HG03571 (cell line): ENCODE data around the gene KIAA1671.
"Not testable (repeated sequence)": the region's sequence is repeated elsewhere in the genome, so short reads cannot be mapped to it uniquely, and the experiment has no call there.

Source experiments
- ATAC-seq: cut with Tn5 transposase; IDR thresholded peaks from one replicate; pipeline ENCODE4 v1.9.1; 2021; ENCODE audit not compliant: unreplicated experiment

KIAA1671 gene

DNA sequence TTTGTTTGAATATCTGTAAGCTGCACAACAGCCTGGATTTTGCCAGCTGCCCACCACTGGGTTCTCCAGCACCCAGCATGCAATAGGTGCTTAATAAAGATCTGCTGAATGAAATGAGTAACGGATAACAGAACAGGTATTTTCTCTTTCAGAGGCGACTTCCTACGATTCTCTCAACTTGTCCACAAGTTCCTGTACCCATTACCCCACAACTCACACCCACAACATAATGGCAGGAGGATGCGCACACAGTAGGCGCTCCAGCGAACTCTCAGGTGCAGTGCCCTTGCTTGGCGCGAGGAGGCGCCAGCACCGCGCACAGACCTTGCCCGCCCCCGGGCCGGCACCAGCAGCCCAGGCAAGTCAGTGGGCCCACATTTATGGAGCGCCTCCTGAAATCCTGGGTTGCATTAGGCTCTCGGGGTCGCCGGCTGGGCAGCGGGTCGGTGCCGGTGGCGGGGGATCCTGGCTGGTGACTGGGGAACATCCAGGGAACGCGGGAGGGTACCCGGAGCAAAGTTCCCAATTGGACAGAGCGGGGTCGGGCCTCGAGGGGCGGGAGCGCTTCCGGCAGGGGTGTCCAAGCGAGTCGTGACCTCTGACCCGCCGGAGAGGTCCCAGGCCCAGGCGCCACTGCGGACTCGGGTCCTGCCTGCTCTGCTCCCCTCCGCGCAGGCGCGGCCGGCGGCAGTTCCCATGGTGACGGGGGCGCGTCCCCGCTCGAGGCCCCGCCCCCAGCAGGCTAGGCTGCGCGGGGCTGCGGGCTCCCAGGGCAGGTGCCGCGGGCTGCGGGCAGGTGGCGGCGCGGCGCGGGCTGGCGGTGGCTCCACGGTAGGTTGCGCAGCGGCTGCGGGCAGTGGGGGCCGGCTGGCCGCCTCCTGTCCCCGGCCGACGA lies at the start of gene KIAA1671:
KIAA1671 (plus strand) TSS at position 775 of the 895 bp plus-strand sequence. CDS start 75,284 bp downstream, outside the sequence.
- ATAC-seq: no peak

DNA sequence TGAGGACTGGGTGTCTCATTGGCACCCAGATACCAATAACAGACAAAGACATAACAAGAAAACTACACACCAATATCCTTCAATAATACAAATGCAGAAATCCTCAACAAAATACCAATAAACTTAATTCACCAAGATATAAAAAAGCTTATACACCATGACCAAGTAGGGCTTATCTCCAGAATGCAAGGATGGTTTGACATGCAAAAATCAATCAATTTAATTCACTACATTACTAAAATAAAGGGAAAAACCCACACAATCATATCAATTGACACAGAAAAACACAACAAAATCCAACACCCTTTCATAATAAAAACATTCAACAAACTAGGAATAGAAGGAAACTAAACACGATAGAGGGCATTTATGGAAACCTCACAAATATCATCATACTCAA lies 46.6 kb upstream of the KIAA1671 start:
- ATAC-seq: no peak

DNA sequence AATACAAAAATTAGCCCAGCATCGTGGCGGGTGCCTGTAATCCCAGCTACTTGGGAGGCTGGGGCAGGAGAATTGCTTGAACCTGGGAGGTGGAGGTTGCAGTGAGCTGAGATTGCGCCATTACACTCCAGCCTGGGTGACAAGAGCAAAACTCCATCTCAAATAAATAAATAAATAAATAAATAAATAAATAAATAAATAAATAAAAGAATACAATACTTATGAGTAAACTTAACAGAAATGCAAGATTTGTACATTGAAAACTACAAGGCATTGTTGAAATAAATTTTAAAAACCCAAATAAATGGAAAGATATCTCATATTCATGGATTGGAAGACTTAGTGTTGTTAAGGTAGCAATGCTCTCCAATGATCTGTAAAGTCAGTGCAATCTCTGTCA lies 45.4 kb upstream of the KIAA1671 start:
- not testable (repeated sequence) for ATAC-seq

DNA sequence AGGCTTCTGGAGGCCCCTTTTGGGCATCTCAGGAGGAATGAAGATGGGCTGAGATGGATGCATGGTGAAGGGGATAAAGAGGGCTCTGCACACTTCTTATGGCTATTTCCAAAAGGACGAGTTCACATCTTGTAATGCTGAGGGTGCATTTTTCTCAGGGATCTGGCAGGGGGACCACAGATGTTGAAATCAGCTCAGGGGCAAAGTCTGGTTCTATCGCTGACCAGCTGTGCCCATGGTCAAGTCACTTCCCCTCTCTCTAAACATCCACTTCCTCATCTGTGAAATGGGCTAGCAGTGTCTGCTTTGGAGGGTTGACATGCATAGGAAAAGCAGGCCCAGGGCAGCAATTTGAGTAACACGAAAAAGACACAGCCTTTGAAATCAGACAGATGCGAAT lies 32.5 kb upstream of the KIAA1671 start:
- no peak for ATAC-seq

DNA sequence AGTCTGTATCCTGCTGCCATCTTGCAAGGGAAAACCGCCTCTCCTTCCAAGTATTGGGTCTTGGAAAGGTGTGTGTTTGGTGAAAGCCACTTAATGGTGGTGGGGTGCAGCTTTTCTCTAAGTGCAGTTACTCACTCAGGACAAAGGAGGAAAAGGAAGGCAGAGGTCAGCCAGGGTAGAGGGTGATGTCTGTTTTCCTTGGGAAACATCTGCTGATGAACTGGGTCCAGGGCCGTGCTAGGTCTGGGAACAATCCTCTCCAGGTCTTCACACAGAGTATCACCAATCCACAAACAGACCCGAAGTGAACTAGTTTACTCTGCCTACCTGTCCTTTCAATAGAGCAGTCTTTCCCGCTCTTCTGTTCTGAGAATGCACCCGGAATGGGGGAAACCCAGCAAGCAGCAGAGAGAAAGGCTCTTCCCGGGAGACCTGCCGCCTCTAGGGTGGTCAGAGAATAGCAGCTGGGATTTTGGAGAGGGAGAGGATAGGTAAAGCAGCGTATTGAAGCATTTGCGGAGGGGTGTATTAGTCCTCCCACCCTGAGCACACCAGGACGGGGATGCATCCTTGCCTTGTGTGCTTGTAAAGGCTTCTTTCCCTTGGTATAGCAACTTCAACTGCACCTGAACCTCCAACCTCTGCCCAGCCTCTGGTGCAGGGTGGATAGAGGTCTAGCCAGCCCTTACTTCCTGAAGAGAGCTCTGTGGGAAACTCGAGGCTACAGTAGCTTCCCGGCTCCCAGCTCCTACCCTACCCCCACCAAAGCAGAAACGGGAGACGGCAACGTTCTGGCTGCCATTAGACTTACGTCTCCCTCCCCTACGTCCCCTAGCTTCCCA lies 26.7 kb upstream of the KIAA1671 start:
- ATAC-seq: no peak

DNA sequence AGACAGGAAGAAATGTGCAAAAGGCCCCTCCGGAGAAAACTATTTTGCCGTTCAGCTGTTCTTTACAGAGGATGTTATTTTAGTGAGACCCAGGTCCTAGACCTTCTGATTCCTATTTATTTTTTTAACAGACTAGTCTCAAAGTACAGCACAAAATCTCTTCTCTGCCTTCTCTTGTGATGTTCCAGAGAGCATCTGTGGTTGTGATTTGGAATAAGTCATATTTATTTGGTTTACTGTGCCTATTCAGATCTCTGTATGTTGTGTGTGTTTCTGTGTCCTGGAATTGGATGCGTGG lies 26.1 kb upstream of the KIAA1671 start:
- no peak for ATAC-seq

DNA sequence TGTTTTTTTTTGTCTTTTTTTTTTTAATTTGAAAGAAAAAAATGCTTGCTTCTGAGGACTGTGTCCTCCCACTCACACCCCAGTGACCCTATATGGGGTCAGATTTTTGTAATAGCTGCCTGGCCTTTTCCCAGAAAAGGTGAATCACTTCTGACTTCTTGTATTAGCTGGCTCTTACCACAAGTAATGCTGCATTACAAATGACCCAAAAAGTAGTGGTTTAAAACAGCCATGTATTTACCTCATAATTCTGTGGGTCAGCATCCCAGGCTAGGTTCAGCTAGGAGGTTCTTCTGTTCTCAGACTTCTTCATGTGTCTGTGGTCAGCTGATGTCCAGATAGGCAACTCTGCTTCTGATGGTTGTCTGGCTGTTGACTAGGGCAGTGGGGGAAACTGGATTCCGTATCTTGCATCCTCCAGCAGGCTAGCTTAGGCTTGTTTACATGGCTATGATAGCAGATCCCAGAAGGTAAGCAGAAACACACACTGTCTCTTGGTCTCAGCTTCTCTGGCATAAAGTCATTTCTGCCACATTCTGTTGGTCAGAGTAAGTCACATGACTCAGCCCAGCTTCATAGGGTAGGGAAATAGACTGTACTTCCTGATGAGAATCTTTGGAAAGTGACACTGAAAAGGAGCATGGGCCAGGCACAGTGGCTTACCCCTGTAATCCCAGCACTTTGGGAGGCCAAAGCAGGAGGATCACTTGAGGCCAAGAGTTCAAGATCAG lies 25.5 kb upstream of the KIAA1671 start:
- no peak for ATAC-seq

DNA sequence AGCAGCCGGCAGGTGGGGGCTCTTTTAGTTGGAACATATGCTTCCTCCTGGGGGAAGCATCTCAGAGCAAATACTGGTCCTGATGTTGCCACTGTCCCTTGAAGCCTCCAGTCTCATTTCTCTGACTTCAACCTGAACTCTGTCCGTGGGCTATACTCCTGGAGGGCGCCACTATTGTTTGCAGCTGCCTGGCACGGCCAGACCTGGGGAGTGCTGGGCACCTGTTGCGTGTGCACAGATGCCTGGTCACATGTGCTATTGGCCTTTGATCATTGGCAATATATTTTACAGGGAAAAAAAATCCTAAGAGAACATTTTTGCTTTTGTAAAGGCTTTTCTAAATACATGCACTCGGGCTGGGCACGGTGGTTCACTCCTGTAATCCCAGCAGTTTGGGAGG lies 24.2 kb upstream of the KIAA1671 start:
- ATAC-seq: no peak

DNA sequence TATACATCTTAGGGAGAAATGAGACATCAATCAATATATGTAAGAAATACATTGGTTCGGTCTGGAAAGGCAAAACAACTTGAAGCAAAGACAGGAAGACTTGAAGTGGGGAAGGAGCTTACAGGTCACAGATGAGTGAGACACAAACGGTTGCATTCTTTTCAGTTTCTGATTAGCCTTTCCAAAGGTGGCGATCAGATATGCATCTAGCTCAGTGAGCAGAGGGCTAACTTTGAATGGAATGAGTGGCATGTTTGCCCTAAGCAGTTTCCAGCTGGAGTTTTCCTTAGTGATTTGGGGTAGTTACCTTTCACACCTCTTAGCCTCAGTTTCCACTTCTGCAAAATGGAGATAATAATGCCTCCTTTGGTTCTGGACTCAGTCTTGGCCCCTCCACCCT lies 21.8 kb upstream of the KIAA1671 start:
- no peak for ATAC-seq

DNA sequence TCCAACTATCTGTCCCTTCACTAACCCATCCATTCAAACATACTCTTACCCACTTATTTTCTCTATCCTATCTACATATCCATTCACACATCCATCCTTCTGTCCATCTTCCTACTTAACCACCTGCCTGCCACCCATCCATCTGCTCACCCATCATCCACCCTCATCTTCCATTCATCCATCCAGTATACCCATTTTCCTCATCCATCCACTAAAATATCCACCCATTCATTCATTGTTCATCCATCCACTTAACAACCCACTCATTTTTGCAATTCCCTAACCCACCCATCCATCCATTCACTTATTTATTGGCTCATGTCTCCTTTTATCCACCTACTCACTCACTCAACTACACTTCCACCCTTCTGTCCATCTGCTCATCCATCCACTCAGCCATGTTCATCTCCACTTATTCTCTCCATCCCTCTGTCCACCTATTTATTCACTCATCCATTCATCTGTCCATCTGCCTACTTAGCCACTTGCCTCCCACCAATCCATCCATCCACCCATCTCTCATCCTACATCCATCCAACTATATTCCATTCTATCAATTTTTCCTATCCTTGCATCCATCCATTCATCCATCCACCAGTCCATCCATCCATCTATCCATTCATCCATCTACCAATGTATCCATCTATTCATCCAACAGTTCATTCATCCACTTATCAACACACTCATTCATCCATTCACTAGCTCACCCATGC lies 16.6 kb upstream of the KIAA1671 start:
- no peak for ATAC-seq

DNA sequence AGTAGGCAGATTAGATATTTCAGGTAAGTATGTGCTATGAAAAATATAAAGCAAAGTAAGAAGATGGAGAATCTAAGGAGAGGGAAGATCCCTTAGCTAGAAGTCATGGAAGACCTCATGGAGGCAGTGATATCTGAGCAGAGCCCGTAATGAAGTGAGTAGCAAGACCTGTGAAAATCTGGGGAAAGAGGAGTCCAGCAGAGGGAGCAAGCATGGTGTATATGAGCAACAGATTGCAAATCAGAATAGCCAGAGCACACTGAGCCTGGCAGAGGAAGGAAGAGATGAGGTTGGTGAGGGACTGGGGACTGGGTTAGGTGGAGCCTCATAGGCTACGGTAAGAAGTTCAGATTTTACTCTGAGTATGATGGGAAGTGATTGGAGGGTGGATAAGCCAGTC lies 15.4 kb upstream of the KIAA1671 start:
- ATAC-seq: no peak

DNA sequence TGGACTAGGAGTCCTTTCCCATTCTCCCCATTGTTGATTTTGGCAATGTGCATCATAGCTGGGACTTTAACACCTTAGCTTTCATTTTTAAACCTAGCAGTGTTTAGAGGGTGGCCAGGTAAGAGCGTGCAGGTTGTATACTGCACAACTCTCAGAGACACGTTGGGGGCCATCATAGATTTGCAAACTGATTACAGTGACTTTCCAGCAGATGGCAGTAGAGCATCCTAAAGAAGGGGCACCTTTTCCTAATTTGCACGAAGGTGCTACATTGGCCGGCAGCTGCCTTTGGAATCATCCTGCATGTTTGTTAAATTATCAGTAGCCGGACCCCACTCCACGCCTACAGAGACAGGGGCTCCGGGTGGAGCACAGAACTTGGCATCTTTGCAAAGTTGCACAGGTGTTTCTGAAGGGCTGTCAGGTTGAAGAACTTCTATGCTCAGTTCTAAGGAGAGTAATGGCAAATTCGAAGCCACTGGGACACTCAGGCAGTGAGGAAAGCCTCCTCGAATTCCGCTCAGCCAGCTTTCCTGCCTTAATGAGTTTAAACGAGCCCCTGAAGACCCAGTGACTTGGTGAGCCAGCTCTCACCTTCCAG lies 13.7 kb upstream of the KIAA1671 start:
- ATAC-seq: no peak

DNA sequence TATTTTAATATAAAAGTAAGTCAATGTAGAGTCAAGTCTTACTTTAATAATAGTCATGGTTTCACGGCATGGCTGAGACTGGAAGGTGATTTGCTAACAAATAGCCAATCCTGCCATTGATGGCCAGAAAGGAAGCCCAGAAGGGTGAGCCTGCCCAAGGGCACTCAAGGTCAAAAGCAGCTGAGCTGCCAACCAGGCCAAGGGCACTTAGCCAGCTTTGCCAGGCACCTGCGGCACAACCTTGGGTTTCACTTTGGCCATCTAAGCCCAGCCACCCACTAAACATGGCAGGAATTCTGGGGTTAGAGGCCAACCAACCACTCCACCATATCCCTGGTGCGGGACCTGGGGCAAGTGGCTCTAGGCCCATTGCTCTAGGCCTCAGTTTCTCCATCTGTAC lies 10.2 kb upstream of the KIAA1671 start:
- ATAC-seq: no peak

DNA sequence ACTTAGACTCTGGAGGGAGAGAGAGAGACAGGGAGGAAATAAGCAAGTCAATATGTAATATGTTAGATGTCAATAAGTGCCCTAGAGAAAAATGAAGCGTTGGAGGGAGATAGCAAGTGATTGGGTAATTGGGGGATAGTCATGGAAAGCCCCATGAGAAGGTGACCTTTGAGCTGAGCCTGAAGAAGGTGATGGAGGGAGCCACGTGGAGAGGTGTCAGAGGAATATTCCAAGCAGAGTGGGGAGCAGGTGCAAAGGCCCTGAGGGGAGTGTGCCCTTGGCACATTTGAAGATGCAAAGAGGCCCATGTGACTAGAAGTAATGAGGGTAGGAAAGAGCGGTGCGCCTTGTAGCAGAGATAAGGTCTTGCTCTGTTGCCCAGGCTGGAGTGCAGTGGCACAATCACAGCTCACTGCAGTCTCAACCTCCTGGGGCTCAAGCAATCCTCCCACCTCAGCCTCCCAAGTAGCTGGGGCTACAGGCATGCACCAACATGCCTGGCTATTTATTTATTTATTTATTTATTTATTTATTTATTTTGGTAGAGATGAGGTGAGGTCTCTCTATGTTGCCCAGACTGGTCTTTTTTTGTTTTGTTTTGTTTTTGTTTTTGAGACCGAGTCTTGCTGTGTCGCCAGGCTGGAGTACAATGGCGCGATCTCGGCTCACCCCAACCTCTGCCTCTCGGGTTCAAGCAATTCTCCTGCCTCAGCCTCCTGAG lies 8.1 kb upstream of the KIAA1671 start:
- no peak for ATAC-seq

DNA sequence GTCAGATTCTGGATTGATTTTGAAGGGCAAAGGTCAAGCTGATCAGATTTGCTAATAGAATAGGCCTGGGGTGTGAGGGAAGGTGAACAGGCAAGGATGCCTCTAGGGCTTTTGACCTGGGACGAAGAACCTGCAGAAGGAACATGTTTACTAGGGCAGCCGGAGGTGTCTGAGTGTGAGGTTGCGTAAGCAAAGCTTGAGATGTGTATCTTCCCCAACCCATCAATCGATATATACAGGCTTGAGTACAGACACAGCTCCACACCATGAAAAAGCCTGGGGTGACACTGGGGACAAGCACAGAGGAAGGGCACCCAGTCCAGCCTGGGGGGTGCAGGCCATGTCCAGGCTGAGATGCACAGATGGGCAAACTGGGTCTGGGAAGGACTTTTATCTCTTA lies 7.1 kb upstream of the KIAA1671 start:
- no peak for ATAC-seq

DNA sequence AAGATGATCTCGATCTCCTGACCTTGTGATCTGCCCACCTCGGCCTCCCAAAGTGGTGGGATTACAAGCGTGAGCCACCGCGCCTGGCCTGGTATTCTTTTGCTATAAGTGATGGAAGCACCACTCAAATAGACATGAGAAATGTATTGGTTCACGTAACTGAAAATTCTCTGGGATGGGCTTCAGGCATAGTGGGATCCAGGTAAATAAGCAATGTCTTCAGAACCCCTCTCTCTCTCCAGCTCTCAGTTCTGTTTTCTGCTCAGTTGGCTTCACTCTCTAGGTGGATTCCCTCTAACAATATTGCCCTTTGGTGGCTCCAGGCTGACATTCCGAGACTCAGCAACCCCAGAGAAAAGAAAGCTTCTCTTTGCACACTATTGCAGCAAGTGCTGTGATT lies 5.1 kb upstream of the KIAA1671 start:
- ATAC-seq: no peak

DNA sequence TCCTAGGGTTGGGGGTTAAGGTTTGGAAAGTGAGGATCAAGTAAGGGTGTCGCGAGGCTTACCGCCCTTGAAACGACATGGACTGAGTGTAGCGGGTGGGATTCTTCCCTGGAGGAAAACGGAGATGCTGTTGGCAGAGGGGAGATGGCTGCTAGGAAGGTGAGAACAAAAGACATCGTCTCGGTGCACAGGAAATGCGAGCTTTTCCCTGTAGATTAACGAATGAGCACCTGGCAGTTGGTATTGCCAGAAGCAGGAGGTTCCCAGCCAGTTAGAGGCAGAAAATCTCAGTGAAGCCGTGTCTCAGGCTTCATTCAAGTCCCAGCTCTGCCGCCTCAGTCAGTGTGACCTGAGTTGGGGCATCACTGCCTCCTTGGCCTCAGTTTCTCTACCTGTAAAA lies 4.6 kb upstream of the KIAA1671 start:
- no peak for ATAC-seq

DNA sequence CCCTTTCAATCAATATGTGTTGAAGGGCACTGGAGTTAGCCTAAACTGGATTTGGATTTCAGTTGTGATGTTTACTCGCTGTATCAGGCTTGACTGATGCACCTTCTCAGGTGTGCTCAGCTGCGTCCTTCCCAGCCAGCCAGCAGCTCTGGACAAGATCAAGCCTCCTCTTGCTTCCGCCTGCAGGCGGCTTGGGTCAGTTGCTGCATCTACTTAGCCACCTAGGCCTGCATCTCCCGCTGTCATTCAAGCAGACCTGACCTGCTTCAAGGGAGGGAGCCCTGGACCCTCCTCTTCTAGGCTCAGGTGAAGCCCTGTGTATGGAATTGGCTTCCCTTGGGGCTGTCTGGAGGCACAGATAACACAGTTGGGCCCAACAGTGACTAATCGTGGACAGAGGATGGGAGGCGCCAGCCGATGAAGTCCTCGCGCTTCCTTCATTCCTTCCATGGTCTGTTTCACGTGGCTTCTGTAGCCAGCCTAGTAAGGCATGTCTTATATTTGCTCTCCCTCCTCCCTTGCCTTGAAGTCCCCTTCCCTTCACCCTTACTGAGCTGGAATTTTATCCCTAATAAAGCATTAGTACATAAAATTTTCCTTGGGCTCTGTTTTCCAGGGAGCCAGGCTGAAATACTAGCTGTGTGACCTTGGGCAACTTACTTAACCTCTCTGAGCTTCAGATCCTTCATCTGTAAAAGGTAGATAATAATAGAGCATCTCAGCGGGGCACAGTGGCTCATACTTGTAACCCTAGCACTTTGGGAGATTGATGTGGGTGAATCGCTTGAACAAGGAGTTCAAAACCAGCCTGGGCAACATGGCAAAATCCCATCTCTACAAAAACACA lies 3.9 kb upstream of the KIAA1671 start:
- ATAC-seq: no peak

DNA sequence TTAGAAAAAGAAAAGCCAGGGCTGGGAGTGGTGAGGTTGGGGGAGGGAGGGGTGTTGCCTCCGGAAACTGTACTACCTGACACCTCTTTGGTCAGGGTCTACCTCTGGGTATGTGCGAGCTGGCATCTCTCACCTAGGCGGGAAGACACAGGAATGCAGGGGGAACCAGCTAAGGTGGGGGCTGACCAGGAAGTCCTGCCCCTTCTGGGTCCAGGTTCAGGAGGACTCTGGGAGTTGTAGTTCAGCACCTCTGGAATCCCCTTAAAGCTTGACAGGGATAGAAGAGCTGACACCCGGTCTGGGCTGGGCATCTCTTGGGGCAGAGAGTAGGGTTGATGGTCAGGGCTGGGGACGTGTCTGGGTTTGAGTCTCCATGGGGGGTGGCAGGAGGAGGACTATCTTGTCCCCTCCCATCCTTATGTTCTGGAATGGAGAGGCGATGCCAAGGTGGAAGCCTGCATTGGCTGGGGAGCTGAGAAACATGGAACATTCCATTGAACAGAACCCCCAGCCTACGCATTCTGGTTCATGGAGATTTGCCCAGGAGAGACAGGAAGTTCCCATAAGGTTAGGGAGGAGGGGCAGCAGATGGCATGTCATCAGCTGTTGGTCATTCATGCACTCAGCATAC lies 2.1 kb upstream of the KIAA1671 start:
- no peak for ATAC-seq
